Calu3 (cell line): ENCODE measurements around the gene SYCP3. TPM values are rescaled to one million over a fixed set of nuclear protein-coding genes. Genes with fewer than 3 reads are reported as not detected.

Source experiments
- BruUV-seq: library from RNA; stranded (reverse); fragments of 400-500 nt; replicated peaks from 2 replicates; lab custom pipeline; 2021; lab: Mats Ljungman, UMichigan
- CTCF ChIA-PET: fragments of 300-600 bp; sonication (Branson Sonifier 250); formaldehyde crosslinking; loops from one replicate; lab custom pipeline; 2022; ENCODE audit warnings: antibody characterized with exemption; lab: Charles Lee
- DNase-seq: peaks from one replicate; pipeline ENCODE4 v3.0.0; 2022
- H3K27ac Mint-ChIP-seq: one replicate; pipeline ENCODE4 v1.8.0; 2022; ENCODE audit warnings: mixed read lengths; ENCODE audit not compliant: unreplicated experiment
- H3K27me3 Mint-ChIP-seq: one replicate; pipeline ENCODE4 v1.8.0; 2022; ENCODE audit warnings: mixed read lengths; ENCODE audit not compliant: unreplicated experiment
- H3K36me3 Mint-ChIP-seq: one replicate; pipeline ENCODE4 v1.8.0; 2022; ENCODE audit warnings: mild to moderate bottlenecking, moderate library complexity, mixed read lengths; ENCODE audit not compliant: insufficient read depth, unreplicated experiment
- H3K4me1 Mint-ChIP-seq: one replicate; pipeline ENCODE4 v1.8.0; 2022; ENCODE audit warnings: mild to moderate bottlenecking, low read depth, mixed read lengths; ENCODE audit not compliant: unreplicated experiment
- H3K4me3 Mint-ChIP-seq: one replicate; pipeline ENCODE4 v1.8.0; 2022; ENCODE audit warnings: mild to moderate bottlenecking, low read depth, moderate library complexity, mixed read lengths; ENCODE audit not compliant: unreplicated experiment
- H3K9me3 Mint-ChIP-seq: one replicate; pipeline ENCODE4 v1.8.0; 2022; ENCODE audit warnings: low read depth, mixed read lengths; ENCODE audit not compliant: unreplicated experiment
- intact Hi-C: fragments of 100-400 bp; cut with micrococcal nuclease; formaldehyde crosslinking; loops from one replicate; pipeline ENCODE4 v1.10.0; 2022; ENCODE audit not compliant: unreplicated experiment
- total RNA-seq: library from RNA; stranded (reverse); gene quantifications from 2 replicates; pipeline ENCODE4 v1.2.3, GENCODE V29; 2022
- TF ChIP-seq, protein P1 (sequence below): fragments of 200-600 bp; IDR thresholded peaks from one replicate; pipeline ENCODE4 v1.8.0; 2022; ENCODE audit warnings: antibody characterized with exemption; ENCODE audit not compliant: unreplicated experiment

SYCP3 gene
- total RNA-seq, 1 experiment from 2014 or later, result 0.12 TPM

- Mint-ChIP-seq H3K9me3 (no peaks in the 10 kb centered on the region), H3K36me3 (peaks cover 30% of the 10 kb centered on the region), H3K27me3 (no peaks in the 10 kb centered on the region), H3K4me1 (peaks cover 46% of the 10 kb centered on the region), H3K27ac (peak within 1 kb of the TSS; percentile 78), H3K4me3 (peak within 1 kb of the TSS; percentile 92)
- CTCF ChIA-PET, result no interaction called here
- peak; percentile 66 for DNase-seq
- TF ChIP-seq, protein P1, sequence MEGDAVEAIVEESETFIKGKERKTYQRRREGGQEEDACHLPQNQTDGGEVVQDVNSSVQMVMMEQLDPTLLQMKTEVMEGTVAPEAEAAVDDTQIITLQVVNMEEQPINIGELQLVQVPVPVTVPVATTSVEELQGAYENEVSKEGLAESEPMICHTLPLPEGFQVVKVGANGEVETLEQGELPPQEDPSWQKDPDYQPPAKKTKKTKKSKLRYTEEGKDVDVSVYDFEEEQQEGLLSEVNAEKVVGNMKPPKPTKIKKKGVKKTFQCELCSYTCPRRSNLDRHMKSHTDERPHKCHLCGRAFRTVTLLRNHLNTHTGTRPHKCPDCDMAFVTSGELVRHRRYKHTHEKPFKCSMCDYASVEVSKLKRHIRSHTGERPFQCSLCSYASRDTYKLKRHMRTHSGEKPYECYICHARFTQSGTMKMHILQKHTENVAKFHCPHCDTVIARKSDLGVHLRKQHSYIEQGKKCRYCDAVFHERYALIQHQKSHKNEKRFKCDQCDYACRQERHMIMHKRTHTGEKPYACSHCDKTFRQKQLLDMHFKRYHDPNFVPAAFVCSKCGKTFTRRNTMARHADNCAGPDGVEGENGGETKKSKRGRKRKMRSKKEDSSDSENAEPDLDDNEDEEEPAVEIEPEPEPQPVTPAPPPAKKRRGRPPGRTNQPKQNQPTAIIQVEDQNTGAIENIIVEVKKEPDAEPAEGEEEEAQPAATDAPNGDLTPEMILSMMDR, result no peak
- intact Hi-C loops, result loop anchor here (5.0 kb wide), 1 partner anchor 80 kb away; no protein-coding TSS in a partner anchor
- BruUV-seq, result no TSS peak
These were observed 41.9 kb downstream of the SYCP3 start, which contains the start of gene CHPT1 for GRCh38 chr12:101697197-101697929. Gene CHPT1, plus strand, starts transcription at chr12:101697640. Its CDS starts 222 bp downstream, at chr12:101697862.

DNA sequence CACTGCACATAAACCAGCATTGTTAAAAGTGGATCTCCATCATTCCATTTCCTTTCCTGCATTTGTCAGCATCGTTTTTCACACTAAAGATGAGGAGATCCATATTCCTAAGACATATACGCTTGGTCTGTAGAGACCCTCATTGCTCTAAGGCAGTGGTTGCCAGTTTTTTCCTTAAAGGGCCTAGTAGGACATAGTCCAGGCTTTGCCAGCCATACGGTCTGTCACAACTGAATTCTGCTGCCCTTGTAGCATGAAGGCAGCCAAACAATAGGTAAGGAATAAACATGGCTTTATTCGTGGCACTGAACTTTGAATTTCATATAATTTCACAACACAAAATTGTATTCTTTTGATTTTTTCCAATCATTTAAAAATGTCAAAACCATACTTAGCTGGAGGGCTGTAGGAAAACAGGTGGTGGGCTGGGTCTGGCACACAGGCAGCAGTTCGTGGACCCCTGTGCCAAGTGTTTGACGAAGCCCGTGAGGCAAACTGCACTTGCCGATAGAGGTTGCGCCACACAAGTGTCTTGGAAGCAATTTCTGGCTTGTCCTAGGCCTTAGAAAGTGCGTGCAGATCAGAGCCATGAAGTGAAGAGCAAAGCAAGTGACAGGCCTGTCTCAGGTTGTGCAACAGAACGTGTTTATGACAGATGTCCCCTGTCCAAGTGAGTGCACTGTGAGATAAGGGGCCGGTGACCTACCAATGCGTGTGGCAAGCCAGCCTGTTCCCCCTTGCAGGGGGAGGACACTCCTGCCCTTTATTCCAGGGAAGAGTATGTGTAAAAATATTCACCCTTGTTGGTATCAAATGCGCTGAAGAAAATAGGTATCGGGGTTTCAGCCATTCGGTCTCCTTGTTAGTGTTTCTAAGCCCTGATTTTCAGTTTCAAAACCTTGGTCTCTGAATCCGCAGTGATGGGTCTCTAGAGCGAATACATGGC is 42.7 kb downstream of the SYCP3 start:
- no peaks in the 10 kb centered on the region for H3K9me3 Mint-ChIP-seq
- peak overlapping the region; percentile 52 for H3K27ac Mint-ChIP-seq
- intact Hi-C loops, result loop anchor here (5.0 kb wide), 1 partner anchor 79 kb away; no protein-coding TSS in a partner anchor
- H3K4me1 Mint-ChIP-seq, result peaks cover 48% of the 10 kb centered on the region
- CTCF ChIA-PET, result no interaction called here
- TF ChIP-seq, protein P1, result no peak
- peaks cover 30% of the 10 kb centered on the region for H3K36me3 Mint-ChIP-seq
- no TSS peak for BruUV-seq
- peak overlapping the region; percentile 92 for H3K4me3 Mint-ChIP-seq
- no peak for DNase-seq
- H3K27me3 Mint-ChIP-seq, result no peaks in the 10 kb centered on the region

DNA sequence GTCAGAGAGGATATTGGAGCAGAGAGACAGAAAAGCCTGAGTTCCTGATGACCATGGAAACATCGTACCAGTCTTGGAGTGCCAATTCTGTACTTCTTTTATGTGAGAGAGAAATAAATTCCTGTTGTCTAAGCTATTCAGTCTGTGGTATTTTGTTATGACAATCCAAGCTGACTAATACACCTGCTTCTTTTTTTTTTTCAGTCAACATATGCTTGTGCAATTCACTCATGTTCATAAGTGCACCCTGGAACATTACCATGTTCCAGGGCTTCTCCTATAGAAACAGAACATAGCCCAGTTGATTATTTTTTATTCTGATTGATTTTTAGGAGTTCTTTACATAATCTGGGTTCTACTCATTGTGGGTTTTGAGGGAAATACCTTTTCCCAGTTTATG is 43.6 kb downstream of the SYCP3 start:
- Mint-ChIP-seq H3K27me3 (no peaks in the 10 kb centered on the region), H3K4me1 (peaks cover 42% of the 10 kb centered on the region), H3K27ac (no peak overlapping the region), H3K4me3 (no peak overlapping the region), H3K36me3 (peaks cover 30% of the 10 kb centered on the region), H3K9me3 (no peaks in the 10 kb centered on the region)
- intact Hi-C loops, result loop anchor here (5.0 kb wide), 1 partner anchor 78 kb away; no protein-coding TSS in a partner anchor
- TF ChIP-seq, protein P1, result no peak
- CTCF ChIA-PET, result no interaction called here
- DNase-seq, result no peak
- no TSS peak for BruUV-seq

GRCh38 chr12:101694986-101695385 is 44.3 kb downstream of the SYCP3 start:
- Mint-ChIP-seq H3K27ac (no peak overlapping the region), H3K36me3 (peaks cover 30% of the 10 kb centered on the region), H3K4me3 (no peak overlapping the region), H3K4me1 (peaks cover 37% of the 10 kb centered on the region), H3K27me3 (no peaks in the 10 kb centered on the region), H3K9me3 (no peaks in the 10 kb centered on the region)
- intact Hi-C loops, result loop anchor here (5.0 kb wide), 1 partner anchor 78 kb away; no protein-coding TSS in a partner anchor
- TF ChIP-seq, protein P1, result no peak
- no peak for DNase-seq
- CTCF ChIA-PET, result interaction anchor here (0.6 kb wide), 1 partner anchor 92 kb away, joined by 3 read pairs; no protein-coding TSS in a partner anchor
- BruUV-seq, result no TSS peak
